OCI-LY7 (cell line): ENCODE measurements around the gene C10orf71.

Experiments used
- CTCF ChIP-seq: fragments of 200-600 bp; sonication (generic); conservative IDR thresholded peaks from 2 replicates; pipeline ENCODE4 v1.5.1; 2014; ENCODE audit warnings: mild to moderate bottlenecking, antibody characterized with exemption, low read length, moderate library complexity, mixed read lengths
- EZH2phosphoT487 ChIP-seq: fragments of 200-600 bp; sonication (generic); IDR thresholded peaks from 2 replicates; pipeline ENCODE4 v1.6.1; 2018; ENCODE audit warnings: low read depth, borderline replicate concordance, mild to moderate bottlenecking, mixed run types, antibody characterized with exemption, low read length, moderate library complexity, mixed read lengths

GRCh38 chr10:49369216-49370162, 70.5 kb downstream of the C10orf71 start:
- no peak for TF ChIP-seq CTCF
- no peak for TF ChIP-seq EZH2phosphoT487
